Endothelial cell of umbilical vein (primary cell): ENCODE data around the gene MARK3. TPM values are rescaled to one million over a fixed set of nuclear protein-coding genes. Genes with fewer than 3 reads are reported as not detected.

Experiments used
- BruUV-seq: library from RNA; stranded (reverse); fragments of 400-500 nt; replicated peaks from 2 replicates; lab custom pipeline; 2021; lab: Mats Ljungman, UMichigan
- CTCF ChIA-PET: fragments of 300-600, 350-600 bp; sonication (Branson Sonifier 250); formaldehyde crosslinking; loops from one replicate; lab custom pipeline; 2021; ENCODE audit warnings: antibody characterized with exemption, inconsistent platforms; lab: Charles Lee
- POLR2A ChIA-PET: fragments of 300-600, 350-600 bp; sonication (Branson Sonifier 250); formaldehyde crosslinking; loops from one replicate; lab custom pipeline; 2021; ENCODE audit warnings: antibody characterized with exemption, inconsistent platforms; lab: Charles Lee
- DNase-seq: peaks from one replicate; pipeline ENCODE4 v3.0.0-alpha.2; 2011; ENCODE audit warnings: low read depth, low spot score
- FAIRE-seq: peaks from 2 replicates; lab custom pipeline; 2011; peaks lifted over from hg19 to GRCh38; lab: Jason Lieb, UNC
- H2AFZ ChIP-seq: 2 replicates; pipeline ENCODE4 v1.6.0; 2012; ENCODE audit warnings: low read depth, low read length, control low read depth, inconsistent platforms
- H3K27ac ChIP-seq: 2 replicates; pipeline ENCODE4 v1.5.1; 2011; ENCODE audit warnings: low read depth, mild to moderate bottlenecking, control low read depth, low read length, moderate library complexity; ENCODE audit not compliant: insufficient read depth
- H3K27me3 ChIP-seq, 2 experiments: 2 replicates each; pipeline versions ENCODE4 v1.6.0 to v1.6.1; 2011; ENCODE audit warnings: low read length in 2 of 2, mixed read lengths in 1 of 2; ENCODE audit not compliant: control insufficient read depth in 2 of 2, insufficient read depth in 2 of 2
- H3K36me3 ChIP-seq, 2 experiments: 2 replicates in 1 of 2; 3 replicates in 1 of 2; pipeline ENCODE4 v1.5.1; 2011; ENCODE audit warnings: low read length in 2 of 2, mild to moderate bottlenecking in 1 of 2, moderate library complexity in 1 of 2; ENCODE audit not compliant: control insufficient read depth in 2 of 2, insufficient read depth in 2 of 2; ENCODE audit errors: extremely low read depth in 1 of 2
- H3K4me1 ChIP-seq: 3 replicates; pipeline ENCODE4 v1.5.1; 2011; ENCODE audit warnings: mild to moderate bottlenecking, low read length; ENCODE audit not compliant: control insufficient read depth, insufficient read depth; ENCODE audit errors: extremely low read depth
- H3K4me2 ChIP-seq: 2 replicates; pipeline ENCODE4 v1.6.1; 2011; ENCODE audit warnings: low read length, control low read depth, mixed read lengths; ENCODE audit not compliant: insufficient read depth
- H3K4me3 ChIP-seq, 3 experiments: fragments of 200-600 bp in 1 of 3; sonication (generic), shearing (Covaris generic) in 1 of 3; replicated peaks in 1 of 3; 2 replicates each; pipeline ENCODE4 v1.5.1; 2011 to 2016; ENCODE audit warnings: control low read depth in 3 of 3, low read length in 3 of 3, mild to moderate bottlenecking in 2 of 3, inconsistent platforms in 1 of 3, low read depth in 1 of 3, moderate library complexity in 1 of 3; ENCODE audit not compliant: insufficient read depth in 1 of 3
- H3K79me2 ChIP-seq: 2 replicates; pipeline ENCODE4 v1.6.0; 2012; ENCODE audit warnings: low read length, inconsistent platforms; ENCODE audit not compliant: control insufficient read depth, insufficient read depth
- H3K9ac ChIP-seq: replicated peaks from 2 replicates; pipeline ENCODE3; 2011; ENCODE audit warnings: low read length, control low read depth; ENCODE audit not compliant: insufficient read depth; ENCODE audit errors: extremely low read depth
- H3K9me1 ChIP-seq: replicated peaks from 3 replicates; pipeline ENCODE4 v1.6.0; 2011; ENCODE audit warnings: mild to moderate bottlenecking, low read length; ENCODE audit not compliant: control insufficient read depth, insufficient read depth; ENCODE audit errors: extremely low read depth
- H3K9me3 ChIP-seq: replicated peaks from 2 replicates; pipeline ENCODE4 v1.5.1; 2012; ENCODE audit warnings: low read length, inconsistent platforms; ENCODE audit not compliant: control insufficient read depth, insufficient read depth
- H4K20me1 ChIP-seq: replicated peaks from 2 replicates; pipeline ENCODE3; 2011; ENCODE audit warnings: mild to moderate bottlenecking, low read length; ENCODE audit not compliant: control insufficient read depth, insufficient read depth; ENCODE audit errors: extremely low read depth
- EZH2 ChIP-seq: IDR thresholded peaks from 2 replicates; pipeline ENCODE4 v1.6.1; 2012; ENCODE audit warnings: borderline replicate concordance, low read depth, mild to moderate bottlenecking, moderate library complexity, low read length, inconsistent platforms; ENCODE audit not compliant: severe bottlenecking
- FOS ChIP-seq: IDR thresholded peaks from 2 replicates; pipeline ENCODE4 v1.6.1; 2011; ENCODE audit warnings: mild to moderate bottlenecking, low read length, moderate library complexity, borderline replicate concordance; ENCODE audit not compliant: insufficient read depth
- GATA2 ChIP-seq: IDR thresholded peaks from 2 replicates; pipeline ENCODE4 v1.7.0; 2011; ENCODE audit warnings: low read depth, mild to moderate bottlenecking, moderate library complexity, mixed read lengths, low read length; ENCODE audit not compliant: insufficient read length, insufficient read depth
- JUN ChIP-seq: IDR thresholded peaks from 2 replicates; pipeline ENCODE4 v1.6.1; 2011; ENCODE audit warnings: borderline replicate concordance, low read depth; ENCODE audit not compliant: insufficient read length, insufficient read depth
- MYC ChIP-seq: IDR thresholded peaks from one replicate; pipeline ENCODE4 v1.6.1; 2011; ENCODE audit warnings: mild to moderate bottlenecking, low read depth, low read length
- POLR2A ChIP-seq: IDR thresholded peaks from 2 replicates; pipeline ENCODE4 v1.6.1; 2012; ENCODE audit warnings: low read depth, mild to moderate bottlenecking, control low read depth, low read length
- POLR2AphosphoS5 ChIP-seq: IDR thresholded peaks from 2 replicates; pipeline ENCODE4 v1.6.1; 2012; ENCODE audit warnings: low read depth, mild to moderate bottlenecking, control low read depth, low read length, moderate library complexity; ENCODE audit not compliant: insufficient read depth
- dilution Hi-C: fragments of 300-500 bp; cut with MboI; formaldehyde crosslinking; loops from one replicate; pipeline ENCODE4 v1.15.0; 2019; ENCODE audit warnings: low sequenced_read_pairs; ENCODE audit not compliant: extremely low pct_ligation_motif_present
- intact Hi-C: fragments of 100-400 bp; cut with micrococcal nuclease; formaldehyde crosslinking; loops from one replicate; pipeline ENCODE4 v1.10.0; 2022
- polyA plus RNA-seq, 4 experiments: library from polyadenylated mRNA; depleted of rRNA in 3 of 4; stranded (reverse) in 3 of 4; unstranded in 1 of 4; fragments of >200 nt; gene quantifications; 2 replicates each; pipeline versions ENCODE4 v1.2.1 to v1.2.3, GENCODE V29; 2011 to 2012; ENCODE audit warnings: missing spikeins in 1 of 4
- total RNA-seq: library from RNA; stranded (reverse); gene quantifications from 2 replicates; pipeline ENCODE4 v1.2.3, GENCODE V29; 2021
- TF ChIP-seq, protein P1 (sequence below), 2 donors: IDR thresholded peaks; 1 replicate in 1 of 2; 2 replicates in 1 of 2; pipeline ENCODE4 v1.5.1; 2011; ENCODE audit warnings: low read length in 2 of 2, mild to moderate bottlenecking in 2 of 2, moderate library complexity in 2 of 2, control low read depth in 1 of 2, inconsistent platforms in 1 of 2, low read depth in 1 of 2; ENCODE audit not compliant: insufficient read depth in 1 of 2; ENCODE audit errors: extremely low read depth in 1 of 2
- TF ChIP-seq, protein P2 (sequence below): IDR thresholded peaks from 2 replicates; pipeline ENCODE4 v1.6.1; 2011; ENCODE audit not compliant: insufficient read depth, insufficient read length

MARK3 gene
- total and polyA plus RNA-seq, 2 donors (not counting 3 experiments of a cell fraction or from before 2014, with no cell fraction given) = 46.6 to 96.1 TPM

GRCh38 chr14:103501921-103502669, 116.9 kb downstream of the MARK3 start:
- Histone ChIP-seq H3K79me2 (no peaks in the 10 kb centered on the region), H4K20me1 (no peaks in the 10 kb centered on the region), H3K4me3 (no peak overlapping the region), H3K27me3 (no peaks in the 10 kb centered on the region), H3K36me3 (peaks cover 17 to 25% of the 10 kb centered on the region in 2 experiments), H3K9me3 (no peaks in the 10 kb centered on the region), H3K9ac (no peak overlapping the region), H2AFZ (no peak overlapping the region), H3K4me1 (no peaks in the 10 kb centered on the region), H3K4me2 (no peak overlapping the region), H3K9me1 (no peaks in the 10 kb centered on the region), H3K27ac (no peak overlapping the region)
- TF ChIP-seq POLR2AphosphoS5 = no peak
- no peak for TF ChIP-seq GATA2
- no peak for TF ChIP-seq MYC
- TF ChIP-seq FOS = no peak
- TF ChIP-seq POLR2A = no peak
- TF ChIP-seq, protein P1, sequence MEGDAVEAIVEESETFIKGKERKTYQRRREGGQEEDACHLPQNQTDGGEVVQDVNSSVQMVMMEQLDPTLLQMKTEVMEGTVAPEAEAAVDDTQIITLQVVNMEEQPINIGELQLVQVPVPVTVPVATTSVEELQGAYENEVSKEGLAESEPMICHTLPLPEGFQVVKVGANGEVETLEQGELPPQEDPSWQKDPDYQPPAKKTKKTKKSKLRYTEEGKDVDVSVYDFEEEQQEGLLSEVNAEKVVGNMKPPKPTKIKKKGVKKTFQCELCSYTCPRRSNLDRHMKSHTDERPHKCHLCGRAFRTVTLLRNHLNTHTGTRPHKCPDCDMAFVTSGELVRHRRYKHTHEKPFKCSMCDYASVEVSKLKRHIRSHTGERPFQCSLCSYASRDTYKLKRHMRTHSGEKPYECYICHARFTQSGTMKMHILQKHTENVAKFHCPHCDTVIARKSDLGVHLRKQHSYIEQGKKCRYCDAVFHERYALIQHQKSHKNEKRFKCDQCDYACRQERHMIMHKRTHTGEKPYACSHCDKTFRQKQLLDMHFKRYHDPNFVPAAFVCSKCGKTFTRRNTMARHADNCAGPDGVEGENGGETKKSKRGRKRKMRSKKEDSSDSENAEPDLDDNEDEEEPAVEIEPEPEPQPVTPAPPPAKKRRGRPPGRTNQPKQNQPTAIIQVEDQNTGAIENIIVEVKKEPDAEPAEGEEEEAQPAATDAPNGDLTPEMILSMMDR (IDR thresholded peaks at IDR 0.05; ENCODE audit: extremely low read depth in 1 of 2, insufficient read depth in 1 of 2, low read depth in 1 of 2, low read length in 2 of 2) = no peak
- TF ChIP-seq JUN = no peak
- TF ChIP-seq, protein P2, sequence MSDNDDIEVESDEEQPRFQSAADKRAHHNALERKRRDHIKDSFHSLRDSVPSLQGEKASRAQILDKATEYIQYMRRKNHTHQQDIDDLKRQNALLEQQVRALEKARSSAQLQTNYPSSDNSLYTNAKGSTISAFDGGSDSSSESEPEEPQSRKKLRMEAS = no peak
- no peak for TF ChIP-seq EZH2
- dilution Hi-C loops (no loop called here), intact Hi-C loops (no loop called here)
- BruUV-seq = no TSS peak
- CTCF ChIA-PET = interaction anchor here (2.1 to 3.9 kb wide), 2 partner anchors 44 to 45 kb away, joined by 9 to 34 read pairs; no protein-coding TSS in a partner anchor
- DNase-seq (no peak), FAIRE-seq (no peak)
- POLR2A ChIA-PET = no interaction called here
